Measurements from ENCODE around the gene SLC26A1.
"Not testable (repeated sequence)": the region's sequence is repeated elsewhere in the genome, so short reads cannot be mapped to it uniquely, and the experiment has no call there.

The SLC26A1 gene

GRCh38 chr4:978957-979701 lies 14.1 kb downstream of the SLC26A1 start:
- no peak overlapping the region for H3K4me3 ChIP-seq (ENCODE audit: low read depth, low read length)
- ChIA-PET POLR2A (no interaction called here), CTCF (interaction anchor here (0.7 to 2.0 kb wide), 2 partner anchors 8 to 26 kb away, joined by 3 to 8 read pairs; partner anchors contain the start of gene IDUA)
- no peak for TF ChIP-seq CTCF (IDR thresholded peaks at IDR 0.05; ENCODE audit: insufficient read depth, low read length, missing control alignments)
- no peak for DNase-seq (ENCODE audit: low read depth, low spot score)

DNA sequence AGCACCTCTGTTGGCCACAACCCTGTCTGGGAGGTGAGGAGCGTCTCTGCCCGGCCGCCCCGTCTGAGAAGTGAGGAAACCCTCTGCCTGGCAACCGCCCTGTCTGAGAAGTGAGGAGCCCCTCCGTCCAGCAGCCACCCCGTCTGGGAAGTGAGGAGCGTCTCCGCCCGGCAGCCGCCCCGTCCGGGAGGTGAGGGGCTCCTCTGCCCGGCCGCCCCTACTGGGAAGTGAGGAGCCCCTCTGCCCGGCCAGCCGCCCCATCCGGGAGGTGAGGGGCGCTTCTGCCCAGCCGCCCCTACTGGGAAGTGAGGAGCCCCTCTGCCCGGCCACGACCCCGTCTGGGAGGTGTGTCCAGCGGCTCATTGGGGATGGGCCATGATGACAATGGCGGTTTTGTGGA lies 17.2 kb downstream of the SLC26A1 start:
- POLR2A ChIA-PET; H3K4me3 ChIP-seq (ENCODE audit: low read depth, low read length); DNase-seq (ENCODE audit: low read depth, low spot score); CTCF ChIA-PET: not testable (repeated sequence)

GRCh38 chr4:974668-975067 lies 18.5 kb downstream of the SLC26A1 start:
- ChIA-PET CTCF (no interaction called here), POLR2A (interaction anchor here (0.7 kb wide), 1 partner anchor 17 kb away, joined by 3 read pairs; no protein-coding TSS in a partner anchor)
- TF ChIP-seq CTCF (IDR thresholded peaks at IDR 0.05; ENCODE audit: insufficient read depth, low read length, missing control alignments) = no peak
- no peak overlapping the region for H3K4me3 ChIP-seq (ENCODE audit: low read depth, low read length)
- no peak for DNase-seq (ENCODE audit: low read depth, low spot score)

GRCh38 chr4:973431-974397 lies 19.5 kb downstream of the SLC26A1 start, which contains the start of gene DGKQ:
Gene DGKQ (minus strand): TSS chr4:973569. CDS start chr4:973482, 87 bp downstream.
- CTCF ChIA-PET = interaction anchor here (0.9 to 1.3 kb wide), 2 partner anchors 14 to 104 kb away, joined by 3 read pairs; no protein-coding TSS in a partner anchor
- no peak for TF ChIP-seq CTCF (IDR thresholded peaks at IDR 0.05; ENCODE audit: insufficient read depth, low read length, missing control alignments)
- no peak for DNase-seq (ENCODE audit: low read depth, low spot score)
- POLR2A ChIA-PET = no interaction called here
- peak within 1 kb of the TSS; percentile 75 for H3K4me3 ChIP-seq (ENCODE audit: low read depth, low read length)

DNA sequence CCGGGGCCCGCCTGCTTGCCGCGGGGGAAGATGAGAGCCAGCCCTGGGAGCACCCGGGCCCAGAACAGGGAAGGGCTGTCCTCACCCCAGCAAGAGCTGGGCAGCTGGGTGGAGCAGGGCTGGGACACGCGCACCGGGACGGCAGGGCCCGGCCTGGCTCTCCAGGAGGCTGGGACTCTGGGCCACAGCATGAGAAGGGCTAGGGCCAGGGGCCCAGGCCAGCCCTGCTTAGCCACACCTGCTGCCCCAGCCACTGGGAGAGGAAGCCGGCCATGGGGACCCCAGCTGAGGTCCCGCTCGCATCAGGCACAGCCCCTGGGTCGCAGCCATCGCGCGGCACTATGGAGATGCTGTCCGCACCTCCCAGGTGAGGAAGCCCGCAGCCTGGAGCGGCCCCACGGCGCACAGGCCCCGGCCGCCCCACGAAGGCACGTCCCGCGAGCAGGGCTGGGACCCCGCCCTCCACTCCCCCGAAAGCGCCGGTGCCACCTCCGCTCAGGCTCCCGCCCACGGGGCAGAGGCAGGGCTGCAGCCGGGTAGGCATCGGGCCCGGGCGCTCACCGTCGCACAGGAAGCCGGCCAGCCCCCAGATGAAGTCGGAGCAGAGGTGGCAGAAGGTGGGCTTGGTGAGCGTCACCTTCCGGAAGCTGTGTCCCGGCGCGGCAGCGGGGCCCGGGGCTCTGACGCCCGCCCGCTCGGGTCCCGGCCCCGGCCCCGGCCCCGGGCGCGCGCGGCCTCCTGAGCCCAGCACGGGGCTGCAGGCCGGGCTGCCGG lies 20.4 kb downstream of the SLC26A1 start:
- ChIA-PET CTCF (interaction anchor here (0.9 to 1.3 kb wide), 3 partner anchors 15 to 105 kb away, joined by 3 read pairs; no protein-coding TSS in a partner anchor), POLR2A (no interaction called here)
- H3K4me3 ChIP-seq (ENCODE audit: low read depth, low read length) = peak overlapping the region; percentile 75
- TF ChIP-seq CTCF (IDR thresholded peaks at IDR 0.05; ENCODE audit: insufficient read depth, low read length, missing control alignments) = no peak
- no peak for DNase-seq (ENCODE audit: low read depth, low spot score)
